Measurements from ENCODE around the gene RALB. TPM values are rescaled to one million over a fixed set of nuclear protein-coding genes. Genes with fewer than 3 reads are reported as not detected.

RALB gene
- total and polyA plus RNA-seq, 8 donors = 26.3 to 87.4 (median 41.5) TPM

- 88 to 94% (median 92%) methylated on average over 10 of the region's 10 CpGs for WGBS, 5 donors
- Histone ChIP-seq H3K27me3 (no peaks in the 10 kb centered on the region), H3K27ac (no peak overlapping the region), H3K36me3 (peaks cover 15 to 46% (median 40%) of the 10 kb centered on the region in 4 donors), H3K9me3 (no peaks in the 10 kb centered on the region), H3K4me3 (no peak overlapping the region), H3K4me1 (peaks cover 0 to 12% (median 3%) of the 10 kb centered on the region in 4 donors)
- TF ChIP-seq CTCF (IDR thresholded peaks at IDR 0.05) (no peak), EP300 (IDR thresholded peaks at IDR 0.05) (no peak)
- intact Hi-C loops (cut with DNase I; ENCODE audit: low total_unique reads) = no loop called here
- DNase-seq = no peak
Measured at GRCh38 chr2:120278901-120279300, 26.2 kb downstream of the RALB start.

GRCh38 chr2:120279708-120280107 is 27.1 kb downstream of the RALB start:
- peaks cover 15 to 50% (median 43%) of the 10 kb centered on the region in 4 donors for H3K36me3 ChIP-seq
- peaks cover 0 to 12% (median 3%) of the 10 kb centered on the region in 4 donors for H3K4me1 ChIP-seq
- intact Hi-C loops (cut with DNase I; ENCODE audit: low total_unique reads) = no loop called here
- no peak overlapping the region for H3K27ac ChIP-seq
- no peaks in the 10 kb centered on the region for H3K27me3 ChIP-seq
- DNase-seq = no peak
- no peaks in the 10 kb centered on the region for H3K9me3 ChIP-seq
- WGBS, 5 donors = 94 to 98% (median 96%) methylated on average over 14 of the region's 14 CpGs
- no peak overlapping the region for H3K4me3 ChIP-seq
- TF ChIP-seq CTCF (IDR thresholded peaks at IDR 0.05) = no peak

- 50 to 71% (median 58%) methylated on average over 4 of the region's 4 CpGs for WGBS, 5 donors
- no peaks in the 10 kb centered on the region for H3K9me3 ChIP-seq
- H3K4me1 ChIP-seq = peaks cover 0 to 26% (median 0%) of the 10 kb centered on the region in 4 donors
- no peak overlapping the region for H3K4me3 ChIP-seq
- DNase-seq = peak in 1 of 2 donors; percentile 33
- no peak overlapping the region for H3K27ac ChIP-seq
- peaks cover 13 to 62% (median 47%) of the 10 kb centered on the region in 4 donors for H3K36me3 ChIP-seq
- TF ChIP-seq EP300 (IDR thresholded peaks at IDR 0.05) (no peak), CTCF (IDR thresholded peaks at IDR 0.05) (no peak), POLR2A (IDR thresholded peaks at IDR 0.05) (no peak), POLR2AphosphoS5 (IDR thresholded peaks at IDR 0.05) (no peak)
- H3K27me3 ChIP-seq = no peaks in the 10 kb centered on the region
- intact Hi-C loops (cut with DNase I; ENCODE audit: low total_unique reads) = no loop called here
Measured at GRCh38 chr2:120283649-120284048, 31.0 kb downstream of the RALB start.

GRCh38 chr2:120285056-120285455 is 32.4 kb downstream of the RALB start:
- Histone ChIP-seq H3K4me1 (peaks cover 0 to 26% (median 0%) of the 10 kb centered on the region in 4 donors), H3K36me3 (peaks cover 8 to 56% (median 45%) of the 10 kb centered on the region in 4 donors), H3K27ac (no peak overlapping the region), H3K27me3 (no peaks in the 10 kb centered on the region), H3K9me3 (no peaks in the 10 kb centered on the region), H3K4me3 (no peak overlapping the region)
- WGBS, 5 donors = 90 to 98% (median 96%) methylated on average over 6 of the region's 6 CpGs
- no peak for TF ChIP-seq POLR2AphosphoS5 (IDR thresholded peaks at IDR 0.05)
- TF ChIP-seq CTCF (IDR thresholded peaks at IDR 0.05) = no peak
- TF ChIP-seq EP300 (IDR thresholded peaks at IDR 0.05) = no peak
- TF ChIP-seq POLR2A (IDR thresholded peaks at IDR 0.05) = no peak
- intact Hi-C loops (cut with DNase I; ENCODE audit: low total_unique reads) = no loop called here
- no peak for DNase-seq

Data from stomach (tissue), 9 donors.